Activated naive CD4-positive, alpha-beta T cell treated with anti-CD3 and anti-CD28 coated beads, Interleukin-2, amount 50 U/mL, for 16 hours (primary cell): ENCODE data around the gene TMEM126B.

Source experiments
- DNase-seq: peaks from one replicate; pipeline ENCODE4 v3.0.0-alpha.2; 2020

Gene TMEM126B

DNA sequence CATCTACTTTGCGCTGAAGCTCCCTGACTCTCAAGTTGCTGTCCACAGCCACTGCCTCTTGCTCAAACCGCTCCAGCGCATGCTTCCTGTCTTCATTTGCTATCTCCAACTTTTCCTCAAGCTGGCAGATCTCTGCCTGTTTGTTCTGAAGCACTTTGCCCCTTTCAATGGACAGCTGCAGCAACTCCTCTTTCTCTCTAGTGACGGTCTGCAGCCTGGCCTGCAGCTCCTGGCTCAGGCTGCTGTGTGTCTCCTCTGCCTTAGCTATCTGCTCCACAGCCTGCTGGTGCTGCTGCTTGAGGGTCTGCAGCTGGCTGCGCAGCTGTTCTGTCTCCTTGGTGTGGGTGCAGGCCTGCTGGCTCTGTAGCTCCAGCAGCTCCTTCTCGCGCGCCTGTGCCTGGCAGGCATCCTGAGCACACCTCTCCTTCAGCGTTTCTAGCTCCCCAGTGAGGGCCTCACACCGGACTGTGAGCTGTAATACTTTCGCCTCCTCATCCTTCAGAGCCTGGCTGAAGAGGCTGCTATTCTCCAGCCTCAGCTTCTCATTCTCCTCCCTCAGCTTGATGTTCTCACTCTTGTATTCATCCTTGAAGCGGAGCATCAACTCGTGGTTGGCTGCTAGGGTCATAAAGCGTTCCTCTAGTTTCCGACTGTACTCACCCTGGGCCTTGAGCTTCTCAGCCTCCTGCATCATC lies 56.9 kb downstream of the TMEM126B start:
- DNase-seq: no peak

GRCh38 chr11:85685820-85686459 lies 57.5 kb downstream of the TMEM126B start, which contains the start of gene CCDC89:
Gene CCDC89, minus strand, starts transcription at chr11:85686195. Its CDS starts 65 bp downstream, at chr11:85686130.
- no peak for DNase-seq
